Tibial nerve (tissue), 4 donors: ENCODE data around the gene SEMA5B.

Experiments
- CTCF ChIP-seq, 5 experiments: fragments of 200-600 bp in 3 of 5; fragments of 450-650 bp in 2 of 5; sonication (generic) in 3 of 5; IDR thresholded peaks; one replicate each; pipeline ENCODE4 v1.5.1; 2016 to 2019; ENCODE audit warnings: antibody characterized with exemption in 5 of 5, mild to moderate bottlenecking in 3 of 5, moderate library complexity in 2 of 5
- EP300 ChIP-seq, 2 donors: sonication (generic); formaldehyde crosslinking; IDR thresholded peaks; one replicate each; pipeline ENCODE4 v1.6.1; 2017; ENCODE audit warnings: antibody characterized with exemption in 2 of 2, mild to moderate bottlenecking in 1 of 2
- POLR2A ChIP-seq, 2 donors: fragments of 450-650 bp; IDR thresholded peaks; one replicate each; pipeline ENCODE4 v1.6.1; 2017; ENCODE audit warnings: antibody characterized with exemption in 2 of 2, mild to moderate bottlenecking in 2 of 2, moderate library complexity in 2 of 2

- no peak for TF ChIP-seq EP300 (IDR thresholded peaks at IDR 0.05)
- no peak for TF ChIP-seq CTCF (IDR thresholded peaks at IDR 0.05)
- TF ChIP-seq POLR2A (IDR thresholded peaks at IDR 0.05): no peak
Measured at GRCh38 chr3:122864498-122864897, 163.1 kb downstream of the SEMA5B start.
